Stimulated activated CD8-positive, alpha-beta memory T cell treated with anti-CD3 and anti-CD28 coated beads, Interleukin-4, amount 100 ng/mL, for 1 hour (primary cell): ENCODE results near the gene LENG1.

ENCODE experiments used
- DNase-seq, 2 donors: peaks; one replicate each; pipeline ENCODE4 v3.0.0-alpha.2; 2020; ENCODE audit warnings: low read depth in 2 of 2, low spot score in 1 of 2

The LENG1 gene

DNA sequence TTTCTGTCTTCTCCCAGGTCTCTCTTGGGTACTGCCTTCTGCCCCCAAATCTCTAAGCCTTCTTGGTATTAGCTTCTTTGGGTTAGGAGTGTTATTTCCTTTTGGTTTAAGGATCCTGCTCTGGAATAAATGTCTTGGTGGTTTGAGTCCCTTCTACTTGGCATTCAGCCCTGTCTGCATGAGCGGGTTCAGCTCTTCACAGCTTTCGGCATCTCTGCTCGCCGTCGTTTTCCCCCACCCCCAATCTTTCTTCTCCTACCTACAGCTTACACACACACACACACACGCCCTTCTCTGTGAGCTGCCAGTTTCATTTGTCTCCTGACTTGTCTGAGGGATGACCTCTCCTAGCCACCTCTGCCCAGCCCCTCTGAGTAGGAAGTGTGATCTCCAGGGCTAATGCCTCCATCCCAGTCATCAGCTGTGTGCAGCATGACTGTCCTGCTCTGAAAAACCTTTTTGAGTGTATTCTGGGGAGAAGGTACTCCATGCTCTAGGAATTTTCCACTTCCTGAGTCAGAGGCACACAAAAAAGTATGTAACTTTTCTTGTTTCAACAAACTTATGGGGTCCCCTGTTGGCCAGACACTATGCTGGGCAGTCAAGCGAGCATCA is 17.2 kb downstream of the LENG1 start:
- no peak for DNase-seq

DNA sequence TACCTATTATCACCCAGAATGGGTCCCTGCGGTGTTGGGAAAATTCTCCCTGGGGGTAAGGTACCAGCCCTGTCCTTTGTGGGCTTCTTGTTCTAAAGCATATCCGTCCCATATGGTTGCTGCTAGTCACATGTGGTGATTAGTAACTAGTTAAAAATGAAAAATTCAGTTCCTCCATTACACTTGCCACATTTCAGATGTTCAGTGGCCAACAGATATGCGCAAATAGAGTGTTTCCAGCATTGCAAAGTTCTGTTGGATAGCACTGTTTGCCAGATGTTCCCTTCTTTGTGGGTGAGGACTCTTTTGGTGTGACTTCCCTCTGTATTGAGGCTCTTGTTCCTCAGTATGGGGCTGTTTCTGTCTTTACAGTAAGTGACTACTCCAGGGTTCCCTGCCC is 18.2 kb downstream of the LENG1 start:
- no peak for DNase-seq

DNA sequence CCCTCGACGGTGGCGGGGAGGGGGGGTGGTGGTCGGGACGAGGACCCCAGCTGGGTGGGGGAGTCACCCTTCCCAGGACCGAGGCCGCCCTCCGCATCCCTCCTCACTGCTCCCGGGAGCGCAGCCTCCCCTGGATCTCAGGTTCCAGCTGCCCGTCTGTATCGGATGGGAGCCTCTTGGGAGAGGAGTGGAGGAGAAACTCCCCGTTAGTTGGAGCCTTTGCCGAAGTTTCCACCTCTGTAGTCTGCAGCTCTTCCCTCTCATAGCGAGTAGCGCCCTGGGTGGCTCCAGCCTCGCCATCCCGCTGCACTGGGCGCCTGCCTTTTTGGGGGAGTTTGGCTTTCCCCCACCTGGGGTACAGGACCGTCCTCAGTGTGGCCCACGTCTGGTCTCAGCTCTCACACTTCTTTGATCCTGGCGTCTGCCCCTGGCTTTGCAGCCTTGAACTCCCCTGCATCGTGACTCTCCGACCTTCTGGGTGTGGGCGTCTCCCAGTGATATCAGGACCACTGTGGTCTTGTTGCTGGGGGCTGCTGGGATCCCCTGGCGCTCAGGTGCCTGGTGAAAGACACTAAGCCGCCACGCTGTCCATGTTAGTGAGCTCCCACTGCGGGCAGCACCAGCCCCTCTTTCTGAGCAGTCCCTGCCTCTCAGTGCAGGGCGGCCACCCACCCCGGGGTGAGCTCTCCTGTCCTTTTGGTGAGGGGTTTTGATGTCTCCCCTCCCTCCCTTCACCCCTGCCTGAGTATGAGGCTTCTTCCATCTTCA is 20.8 kb downstream of the LENG1 start:
- no peak for DNase-seq

DNA sequence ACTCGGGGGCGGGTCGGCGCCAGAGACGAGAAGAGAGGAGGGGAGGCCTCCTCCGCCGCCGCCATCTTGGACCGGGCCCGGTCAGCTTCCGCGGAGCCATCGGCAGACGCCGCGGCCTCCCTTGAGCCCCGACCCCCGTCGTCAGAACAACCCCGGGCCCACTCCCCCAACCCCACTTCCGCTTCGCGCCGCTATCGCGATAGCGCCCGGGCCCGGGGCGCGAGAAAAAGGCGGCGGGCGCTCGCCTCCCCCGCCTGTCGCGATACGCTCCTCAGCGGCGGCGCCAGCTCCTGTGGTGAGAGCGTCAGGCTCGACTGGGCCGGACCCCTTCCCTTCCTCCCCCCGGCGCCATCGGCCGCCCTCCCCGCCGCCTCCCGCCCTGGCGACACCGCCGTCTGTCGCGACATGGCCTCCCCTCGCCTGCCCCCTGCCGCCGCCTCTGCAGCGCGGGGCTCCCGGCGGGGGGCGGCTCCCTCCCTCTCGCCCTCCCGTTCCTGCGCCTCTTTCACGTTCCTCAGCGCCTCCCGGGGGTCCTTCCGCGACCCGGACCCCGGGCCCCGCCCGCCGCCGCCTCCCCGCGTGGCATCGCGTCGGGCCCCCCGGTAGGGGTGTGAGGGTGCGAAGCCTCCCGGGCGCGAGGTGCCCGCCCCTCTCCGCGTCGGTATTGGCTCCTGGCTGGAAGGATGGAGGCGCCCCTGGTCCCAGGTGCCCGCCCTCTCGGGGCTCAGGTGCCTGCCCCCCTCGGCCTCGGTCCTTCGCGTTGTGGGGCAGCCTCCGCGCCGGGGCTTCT is 21.6 kb downstream of the LENG1 start, which contains the start of gene CNOT3:
Gene CNOT3 (plus strand): TSS at position 64 of the 790 bp plus-strand sequence. CDS start 5,217 bp downstream, outside the sequence.
- DNase-seq, result no peak

DNA sequence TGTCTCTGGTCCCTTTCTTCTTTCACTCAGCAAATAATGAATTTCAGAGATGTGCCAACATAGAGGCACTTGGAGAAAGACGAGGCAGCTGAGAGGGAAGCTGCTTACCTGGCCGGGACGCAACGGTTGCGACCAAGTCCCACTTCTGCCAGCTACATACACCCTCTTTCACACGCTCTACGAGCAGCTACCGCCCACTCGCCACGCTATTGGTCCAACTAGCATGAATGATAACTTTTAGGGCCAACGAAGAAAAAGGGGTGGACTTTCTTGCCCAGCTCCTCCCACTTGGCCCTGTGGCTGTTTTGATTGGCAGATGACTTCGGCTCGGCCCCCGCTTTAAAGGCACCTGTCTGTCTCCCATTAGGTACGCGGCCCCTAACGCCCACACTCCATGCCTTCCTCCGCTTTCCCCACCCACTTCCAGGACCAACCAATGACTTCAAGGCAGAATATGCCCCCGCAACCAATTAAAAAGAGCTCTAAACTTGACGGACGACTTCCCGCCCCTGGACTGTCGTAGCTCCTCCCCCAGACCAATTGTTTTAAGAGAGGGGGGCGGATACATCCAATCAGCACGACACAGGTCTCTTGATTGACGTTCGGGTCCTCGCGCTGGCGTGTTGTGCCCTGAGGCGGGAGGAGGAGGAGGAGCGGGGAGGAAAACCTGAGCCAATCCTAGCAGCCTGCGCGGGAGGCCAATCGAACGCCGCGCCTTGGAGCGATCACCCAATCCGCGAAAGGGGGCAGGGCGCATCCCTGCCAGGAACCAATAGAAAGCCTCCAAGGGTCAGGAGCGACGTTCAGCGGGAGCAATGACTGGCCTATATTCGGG is 22.4 kb downstream of the LENG1 start:
- DNase-seq, result peak; percentile 92 to 98

DNA sequence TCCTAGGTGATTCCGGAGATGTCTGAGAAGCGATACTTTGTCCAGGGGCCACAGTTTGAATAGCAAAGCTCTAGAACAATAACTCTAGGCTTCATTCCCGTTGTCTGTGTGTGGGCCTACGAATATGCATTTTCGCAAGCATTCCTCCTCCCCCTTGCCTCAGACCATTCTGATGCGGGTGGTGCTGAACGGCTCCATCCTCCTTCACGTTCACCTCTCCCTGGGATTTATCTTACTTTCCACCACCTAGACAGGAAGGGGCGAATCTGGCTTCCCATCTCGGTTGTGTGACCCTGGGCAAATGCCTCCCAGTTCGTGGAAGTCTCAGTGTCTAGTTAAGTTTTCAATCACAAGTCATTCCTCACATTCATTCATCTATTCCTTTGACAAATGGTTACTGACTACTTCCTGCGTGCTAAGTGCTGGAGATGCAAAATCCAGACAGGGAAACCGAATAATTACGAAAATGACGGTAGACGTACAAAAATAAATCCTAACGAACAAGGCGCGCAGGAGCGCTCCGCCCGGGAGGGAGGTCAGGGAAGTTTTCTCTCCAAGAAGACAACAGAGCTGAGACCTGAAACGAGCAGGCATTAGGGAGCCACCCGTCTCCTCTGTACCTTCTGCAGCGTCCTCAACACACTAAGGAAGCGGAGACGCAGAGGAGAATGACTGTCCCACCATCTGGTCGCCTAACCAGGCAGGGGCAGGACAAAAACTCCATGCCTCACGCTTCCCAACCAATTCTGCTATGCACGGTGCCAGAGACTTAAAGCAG is 23.2 kb downstream of the LENG1 start:
- no peak for DNase-seq

DNA sequence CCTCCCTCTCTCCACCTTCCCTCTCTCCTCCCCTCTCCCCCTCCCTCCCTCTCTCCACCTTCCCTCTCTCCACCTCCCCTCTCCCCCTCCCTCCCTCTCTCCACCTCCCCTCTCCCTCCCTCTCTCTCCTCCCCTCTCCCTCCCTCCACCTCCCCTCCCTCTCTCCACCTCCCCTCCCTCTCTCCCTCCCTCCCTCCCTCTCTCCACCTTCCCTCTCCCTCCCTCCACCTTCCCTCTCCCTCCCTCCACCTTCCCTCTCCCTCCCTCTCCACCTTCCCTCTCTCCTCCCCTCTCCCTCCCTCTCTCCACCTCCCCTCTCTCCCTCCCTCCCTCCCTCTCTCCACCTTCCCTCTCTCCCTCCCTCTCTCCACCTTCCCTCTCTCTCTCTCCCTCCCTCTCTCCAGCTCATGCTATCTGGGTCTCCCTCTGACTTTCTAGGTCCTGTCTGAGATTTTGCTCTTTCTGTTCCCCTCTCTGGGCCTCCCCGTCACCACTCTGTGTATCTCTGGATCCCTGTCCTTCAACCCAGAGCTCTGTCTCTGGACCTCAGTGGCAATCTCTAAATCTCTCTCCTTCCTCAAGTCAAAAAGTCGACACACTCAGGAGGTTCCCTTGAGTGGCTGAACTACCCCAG is 25.4 kb downstream of the LENG1 start:
- no peak for DNase-seq

DNA sequence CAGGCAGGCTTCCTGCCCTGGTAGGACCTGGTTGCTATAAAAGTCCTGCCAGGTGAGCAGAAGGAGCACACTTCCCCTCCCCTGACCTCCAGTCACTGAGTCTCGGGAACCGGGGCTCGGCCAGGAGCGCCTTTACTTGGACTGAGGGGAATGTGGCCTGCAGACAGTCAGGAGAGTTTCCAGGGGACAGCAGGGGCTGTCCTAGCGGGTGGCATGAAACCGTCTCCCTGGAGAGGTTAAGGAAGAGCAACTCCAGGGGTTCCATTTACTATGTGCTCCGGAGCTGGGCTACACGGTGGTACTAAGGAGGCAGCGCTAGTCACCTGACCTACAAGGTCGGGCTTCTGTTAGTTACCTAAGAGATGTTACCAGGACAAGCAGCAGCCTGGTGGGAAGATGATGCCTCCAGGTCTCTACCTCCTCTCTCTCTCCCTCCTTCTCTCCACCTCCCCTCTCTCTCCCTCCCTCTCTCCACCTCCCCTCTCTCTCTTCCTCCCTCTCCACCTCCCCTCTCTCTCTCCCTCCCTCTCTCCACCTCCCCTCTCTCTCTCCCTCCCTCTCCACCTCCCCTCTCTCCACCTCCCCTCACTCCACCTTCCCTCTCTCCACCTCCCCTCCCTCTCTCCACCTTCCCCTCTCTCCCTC is 26.1 kb downstream of the LENG1 start:
- no peak for DNase-seq

DNA sequence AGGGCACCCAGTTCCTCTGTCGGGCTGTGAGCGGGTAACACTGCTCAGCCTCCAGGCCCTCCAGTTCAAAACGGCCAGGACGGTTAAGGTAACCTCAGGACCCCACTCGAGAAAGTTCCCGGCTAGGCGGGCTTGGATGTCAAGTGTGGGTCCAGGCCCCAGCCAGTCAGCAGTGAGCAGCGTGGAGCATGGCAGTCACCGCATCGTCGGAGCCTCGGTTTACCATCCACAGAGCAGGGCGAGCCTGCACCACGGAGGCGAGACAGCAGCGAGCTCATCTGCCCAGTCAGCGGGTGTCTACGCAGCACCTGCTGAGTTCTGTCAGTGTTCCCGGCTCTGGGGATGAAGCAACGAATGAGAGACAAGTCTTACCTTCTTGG is 29.9 kb downstream of the LENG1 start:
- no peak for DNase-seq

DNA sequence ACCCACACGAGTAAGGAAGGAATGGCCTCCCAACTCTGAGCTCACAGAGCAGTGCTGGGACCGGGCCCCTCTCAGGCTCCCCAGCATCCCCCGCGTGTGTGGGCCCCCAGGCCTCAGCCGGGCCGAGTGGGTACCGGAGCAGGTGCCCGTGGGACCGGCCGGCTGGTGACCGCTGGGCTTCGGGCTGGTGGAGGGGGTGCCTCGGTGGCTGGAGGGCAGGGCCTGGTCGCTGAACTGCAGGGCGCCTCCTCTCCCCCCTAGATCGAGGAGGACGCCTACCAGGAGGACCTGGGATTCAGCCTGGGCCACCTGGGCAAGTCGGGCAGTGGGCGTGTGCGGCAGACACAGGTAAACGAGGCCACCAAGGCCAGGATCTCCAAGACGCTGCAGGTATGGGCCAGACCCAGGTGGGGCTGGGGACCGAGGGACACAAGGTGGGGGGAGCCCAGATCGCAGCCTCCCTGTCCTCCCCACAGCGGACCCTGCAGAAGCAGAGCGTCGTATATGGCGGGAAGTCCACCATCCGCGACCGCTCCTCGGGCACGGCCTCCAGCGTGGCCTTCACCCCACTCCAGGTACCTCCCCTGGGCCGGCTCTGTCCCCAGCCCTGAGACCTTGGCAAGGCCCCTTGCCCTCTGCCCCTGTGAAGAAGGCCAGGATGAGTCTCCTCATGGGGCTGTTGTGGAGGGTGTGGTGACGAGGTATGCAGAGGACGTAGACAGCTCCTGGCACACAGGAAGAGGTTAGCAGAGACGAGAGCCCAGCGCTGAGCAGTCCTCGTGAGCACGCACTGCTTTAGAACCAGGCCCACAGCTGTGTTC is 30.5 kb downstream of the LENG1 start:
- DNase-seq, result no peak

DNA sequence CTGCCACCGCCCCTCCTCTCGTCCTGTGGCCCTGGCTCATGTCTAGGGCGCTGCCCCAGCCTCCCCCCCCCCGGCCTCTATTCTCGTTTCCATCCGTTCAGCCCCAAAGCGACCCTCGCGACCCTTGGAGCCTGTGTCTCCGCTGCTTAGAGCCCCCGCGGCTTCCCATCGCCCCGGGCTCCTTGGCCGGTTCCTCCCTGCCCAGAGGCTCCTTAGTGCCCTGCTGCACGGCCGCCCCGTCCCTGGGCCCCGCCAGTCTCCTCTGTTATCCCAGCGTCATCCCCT is 31.1 kb downstream of the LENG1 start:
- no peak for DNase-seq

DNA sequence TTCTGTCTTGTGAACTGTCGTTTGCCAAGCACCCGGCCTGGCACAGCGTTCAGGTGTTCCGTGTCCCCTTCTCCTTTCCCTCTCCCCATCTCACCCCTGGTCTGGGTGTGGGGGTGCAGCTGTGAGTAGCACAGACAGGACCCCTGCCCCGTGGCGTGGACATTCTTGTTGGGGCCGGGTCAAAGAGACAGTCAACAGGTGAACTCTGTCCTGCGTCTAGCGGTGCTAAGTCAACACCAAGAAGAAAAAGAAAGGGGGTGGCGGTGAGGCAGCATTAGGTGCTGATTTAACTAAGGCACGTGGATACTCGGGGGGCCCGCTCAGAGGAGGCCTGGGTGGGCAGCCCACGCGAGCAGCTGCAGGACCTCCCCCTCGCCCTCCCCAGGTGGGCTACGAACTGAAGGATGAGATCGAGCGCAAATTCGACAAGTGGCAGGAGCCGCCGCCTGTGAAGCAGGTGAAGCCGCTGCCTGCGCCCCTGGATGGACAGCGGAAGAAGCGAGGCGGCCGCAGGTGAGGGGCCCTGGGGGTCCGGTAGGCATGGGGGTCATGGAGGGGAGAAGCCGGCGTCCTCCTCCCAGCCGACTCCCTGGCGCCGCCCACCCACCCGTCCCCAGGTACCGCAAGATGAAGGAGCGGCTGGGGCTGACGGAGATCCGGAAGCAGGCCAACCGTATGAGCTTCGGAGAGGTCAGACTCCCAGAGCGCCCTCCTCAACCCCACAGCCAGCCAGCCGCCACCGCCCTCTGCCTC is 31.7 kb downstream of the LENG1 start:
- no peak for DNase-seq

DNA sequence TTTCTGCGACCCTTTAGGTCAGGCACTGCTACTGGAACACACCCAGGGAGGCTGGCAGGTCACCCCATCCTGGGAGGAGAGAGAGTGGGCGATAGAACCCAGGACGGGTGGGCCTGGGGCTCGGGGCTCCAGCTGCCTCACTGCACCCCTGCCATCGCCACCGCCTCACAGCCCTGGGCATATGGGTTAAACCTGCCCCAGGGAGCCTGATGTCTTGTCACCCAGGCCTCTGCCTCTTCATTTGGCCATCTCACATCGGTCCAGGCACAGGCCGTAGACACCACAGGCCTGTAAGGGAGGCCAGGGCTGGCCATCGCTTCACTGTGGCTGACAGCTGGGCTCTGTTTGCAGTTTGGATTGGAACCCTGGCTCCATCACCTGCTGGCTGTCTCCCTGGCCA is 33.8 kb downstream of the LENG1 start:
- DNase-seq, result no peak

DNA sequence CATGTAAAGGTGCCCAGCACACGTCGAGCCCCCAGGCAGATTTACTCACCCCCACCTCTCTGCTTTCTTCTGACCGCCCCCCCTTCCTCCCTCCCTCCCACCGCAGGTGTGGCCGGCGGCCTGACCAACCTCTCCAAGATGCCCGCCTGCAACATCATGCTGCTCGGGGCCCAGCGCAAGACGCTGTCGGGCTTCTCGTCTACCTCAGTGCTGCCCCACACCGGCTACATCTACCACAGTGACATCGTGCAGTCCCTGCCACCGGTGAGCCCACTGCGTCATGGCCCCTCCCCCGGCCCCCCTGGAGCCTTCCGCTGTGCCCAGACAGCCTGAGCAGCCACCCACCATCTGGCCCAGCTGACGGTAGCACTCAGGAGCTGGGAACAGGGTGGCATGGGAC is 35.1 kb downstream of the LENG1 start:
- no peak for DNase-seq

DNA sequence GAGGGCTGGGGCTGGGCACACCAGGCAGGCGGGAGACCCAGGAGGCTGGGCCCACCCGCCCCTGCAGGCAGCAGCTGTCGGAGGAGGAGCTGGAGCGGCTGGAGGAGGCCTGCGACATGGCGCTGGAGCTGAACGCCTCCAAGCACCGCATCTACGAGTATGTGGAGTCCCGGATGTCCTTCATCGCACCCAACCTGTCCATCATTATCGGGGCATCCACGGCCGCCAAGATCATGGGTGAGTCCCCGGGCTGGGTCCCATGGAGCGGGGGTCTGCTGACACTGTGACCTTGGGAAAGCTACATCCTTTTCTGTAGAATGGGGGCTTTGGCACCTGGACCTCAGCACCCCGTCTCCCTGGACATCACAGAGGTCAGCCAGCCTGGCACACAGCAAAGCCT is 35.8 kb downstream of the LENG1 start:
- no peak for DNase-seq

DNA sequence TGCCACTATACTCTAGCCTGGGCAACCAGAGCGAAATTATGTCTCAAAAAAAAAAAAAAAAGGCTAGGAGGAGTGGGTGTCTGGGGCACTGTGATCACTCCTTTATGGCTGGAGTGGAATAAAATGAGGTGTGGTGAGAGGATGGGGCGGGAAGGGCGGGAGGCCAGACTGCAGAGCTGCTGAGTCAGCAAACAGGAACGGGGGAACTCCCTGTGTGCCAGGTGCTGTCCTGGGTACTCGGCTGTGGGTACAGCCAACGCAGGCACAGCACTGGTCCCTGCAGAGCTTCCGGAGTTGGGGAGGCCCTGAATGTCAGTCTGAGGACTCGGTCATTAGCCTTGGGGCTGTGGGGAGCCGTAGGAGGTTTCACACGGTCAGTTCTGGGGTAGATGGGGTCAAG is 38.3 kb downstream of the LENG1 start:
- no peak for DNase-seq

DNA sequence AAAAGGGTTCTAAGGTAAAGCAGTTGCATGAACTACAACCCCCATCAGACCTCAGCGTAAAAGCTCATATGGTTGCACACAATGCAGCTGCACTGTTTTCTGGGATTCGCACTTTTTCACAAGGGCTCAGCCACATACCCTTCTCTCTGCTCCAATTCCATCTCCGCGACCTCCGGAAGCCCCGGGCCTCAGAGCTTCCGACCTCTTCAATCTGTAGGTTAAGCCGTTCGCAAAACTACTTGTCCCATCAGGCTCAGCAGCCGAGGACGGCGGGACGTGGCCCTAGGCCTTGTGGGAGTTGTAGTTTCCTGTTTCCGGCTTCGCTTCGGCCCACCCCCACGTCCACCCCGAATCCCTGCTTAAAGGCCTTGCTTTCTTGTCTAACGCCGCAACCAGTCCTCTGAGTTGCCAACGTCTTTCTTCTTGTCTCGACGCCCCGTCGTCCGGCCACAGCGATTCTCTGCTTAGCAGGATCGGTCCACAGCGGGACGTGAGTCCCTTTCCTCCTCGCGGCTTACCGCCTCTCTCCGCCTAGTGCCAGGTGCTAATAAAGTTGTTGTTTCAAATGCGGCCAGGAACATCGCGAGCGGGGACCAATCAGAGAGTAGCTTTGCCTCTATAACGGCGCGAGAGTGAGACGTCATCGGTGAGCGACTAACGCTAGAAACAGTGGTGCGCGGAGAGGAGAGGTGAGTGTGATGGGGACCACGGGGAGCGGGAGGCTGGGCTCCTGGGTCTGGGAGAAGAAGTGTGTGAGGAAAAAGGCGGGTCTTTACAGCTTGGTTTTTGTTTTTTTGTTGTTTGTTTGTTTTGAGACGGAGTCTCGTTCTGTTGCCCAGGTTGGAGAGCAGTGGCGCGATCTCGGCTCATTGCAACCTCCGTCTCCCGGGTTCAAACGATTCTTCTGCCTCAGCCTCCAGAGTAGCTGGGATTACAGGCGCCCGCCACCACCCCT is 44.1 kb downstream of the LENG1 start, which contains the start of the genes PRPF31 and TFPT:
Gene PRPF31 (plus strand): TSS at position 646 of the 955 bp plus-strand sequence. CDS start 2,525 bp downstream, outside the sequence.
Gene TFPT (minus strand): TSS at position 549 of the 955 bp plus-strand sequence. CDS start 388 bp downstream, at position 161.
- peak; percentile 91 to 97 for DNase-seq
